NCI-H2029 treated with DMSO at 0.1 percent for 48 hours (cell line): ENCODE results near the gene FOXJ1.

Experiments used
- DNase-seq: peaks from one replicate; lab custom pipeline; 2025; lab: John Stamatoyannopoulos, UW

Gene FOXJ1

GRCh38 chr17:76140661-76141211, 309 bp downstream of the FOXJ1 start:
- no peak for DNase-seq

- no peak for DNase-seq
These were observed 1.0 kb downstream of the FOXJ1 start for GRCh38 chr17:76139801-76140660.

GRCh38 chr17:76138896-76139752, 1.9 kb downstream of the FOXJ1 start:
- DNase-seq = no peak

- DNase-seq = no peak
These were observed 2.7 kb downstream of the FOXJ1 start for GRCh38 chr17:76138234-76138895.

GRCh38 chr17:76137351-76138233, 3.5 kb downstream of the FOXJ1 start:
- DNase-seq = no peak

GRCh38 chr17:76137001-76137350, 4.1 kb downstream of the FOXJ1 start:
- no peak for DNase-seq

- DNase-seq = no peak
These were observed 4.6 kb downstream of the FOXJ1 start for GRCh38 chr17:76136276-76137000.

- DNase-seq = no peak
These were observed 5.2 kb downstream of the FOXJ1 start for GRCh38 chr17:76135810-76136188.

GRCh38 chr17:76134911-76135809, 5.9 kb downstream of the FOXJ1 start:
- no peak for DNase-seq

GRCh38 chr17:76132574-76133338, 8.3 kb downstream of the FOXJ1 start:
- peak; percentile 29 for DNase-seq

- no peak for DNase-seq
These were observed 9.1 kb downstream of the FOXJ1 start for GRCh38 chr17:76131692-76132573.

GRCh38 chr17:76131051-76131691, 9.9 kb downstream of the FOXJ1 start:
- DNase-seq = no peak

GRCh38 chr17:76130473-76130872, 10.6 kb downstream of the FOXJ1 start:
- no peak for DNase-seq

- no peak for DNase-seq
These were observed 15.1 kb downstream of the FOXJ1 start for GRCh38 chr17:76125922-76126321.

GRCh38 chr17:76125391-76125675, 15.7 kb downstream of the FOXJ1 start:
- DNase-seq = no peak

- DNase-seq = no peak
These were observed 16.3 kb downstream of the FOXJ1 start for GRCh38 chr17:76124582-76125390.
